Parathyroid adenoma (tissue), 2 donors: ENCODE measurements around the gene FBXO9.

Experiments
- H2AFZ ChIP-seq: fragments of 300-600 bp; sonication (generic); one replicate; pipeline ENCODE4 v1.7.0; 2017; ENCODE audit warnings: antibody characterized with exemption, mild to moderate bottlenecking
- H3K27ac ChIP-seq: fragments of 300-600 bp; sonication (generic); one replicate; pipeline ENCODE4 v1.7.0; 2017
- H3K27me3 ChIP-seq: fragments of 300-600 bp; sonication (generic); one replicate; pipeline ENCODE4 v1.7.0; 2017; ENCODE audit warnings: low read length; ENCODE audit not compliant: control insufficient read depth, insufficient read depth
- H3K36me3 ChIP-seq: fragments of 300-600 bp; sonication (generic); one replicate; pipeline ENCODE4 v1.7.0; 2017; ENCODE audit warnings: low read length; ENCODE audit not compliant: control insufficient read depth, insufficient read depth
- H3K4me1 ChIP-seq: fragments of 300-600 bp; sonication (generic); one replicate; pipeline ENCODE4 v1.7.0; 2017; ENCODE audit warnings: control low read depth
- H3K4me2 ChIP-seq: fragments of 300-600 bp; sonication (generic); one replicate; pipeline ENCODE4 v1.7.0; 2017; ENCODE audit warnings: low read length
- H3K4me3 ChIP-seq: fragments of 300-600 bp; sonication (generic); one replicate; pipeline ENCODE4 v1.7.0; 2017; ENCODE audit warnings: low read depth, low read length
- H3K79me2 ChIP-seq: fragments of 300-600 bp; sonication (generic); one replicate; pipeline ENCODE4 v1.7.0; 2017; ENCODE audit warnings: control low read depth
- H3K9ac ChIP-seq: fragments of 300-600 bp; sonication (generic); one replicate; pipeline ENCODE4 v1.7.0; 2017; ENCODE audit warnings: mild to moderate bottlenecking
- H3K9me3 ChIP-seq: fragments of 300-600 bp; sonication (generic); one replicate; pipeline ENCODE4 v1.7.0; 2017; ENCODE audit warnings: low read length; ENCODE audit not compliant: control insufficient read depth
- TF ChIP-seq, protein P1 (sequence below): fragments of 300-600 bp; sonication (generic); IDR thresholded peaks from one replicate; pipeline ENCODE4 v1.7.0; 2017; ENCODE audit warnings: antibody characterized with exemption, mild to moderate bottlenecking
- donor health status: primary hyperparathyroidism.

The FBXO9 gene

DNA sequence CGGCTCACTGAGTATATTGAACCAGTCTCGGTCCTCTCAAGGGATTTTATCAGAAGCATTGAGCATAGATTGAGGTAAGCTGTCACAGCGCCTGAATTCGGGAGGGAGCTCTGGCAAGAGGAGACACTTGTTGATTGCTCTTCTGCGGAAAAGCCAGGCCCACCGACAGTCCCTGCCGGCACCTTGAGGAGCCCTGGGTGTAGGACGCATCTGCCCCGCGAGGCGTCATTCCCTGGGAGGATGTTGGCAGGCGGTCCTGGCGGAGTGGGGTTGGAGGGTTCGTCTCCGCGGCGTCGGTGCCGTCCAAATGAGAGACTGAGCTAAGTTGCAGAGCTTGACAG is 843 bp downstream of the FBXO9 start:
- Histone ChIP-seq H3K4me2 (peak overlapping the region; percentile 93), H2AFZ (peak overlapping the region; percentile 94), H3K4me3 (peak overlapping the region; percentile 94), H3K27ac (peak overlapping the region; percentile 88), H3K27me3 (no peaks in the 10 kb centered on the region), H3K9me3 (no peaks in the 10 kb centered on the region), H3K79me2 (no peaks in the 10 kb centered on the region), H3K9ac (peak overlapping the region; percentile 91), H3K4me1 (peaks cover 11% of the 10 kb centered on the region), H3K36me3 (no peaks in the 10 kb centered on the region)
- TF ChIP-seq, protein P1, sequence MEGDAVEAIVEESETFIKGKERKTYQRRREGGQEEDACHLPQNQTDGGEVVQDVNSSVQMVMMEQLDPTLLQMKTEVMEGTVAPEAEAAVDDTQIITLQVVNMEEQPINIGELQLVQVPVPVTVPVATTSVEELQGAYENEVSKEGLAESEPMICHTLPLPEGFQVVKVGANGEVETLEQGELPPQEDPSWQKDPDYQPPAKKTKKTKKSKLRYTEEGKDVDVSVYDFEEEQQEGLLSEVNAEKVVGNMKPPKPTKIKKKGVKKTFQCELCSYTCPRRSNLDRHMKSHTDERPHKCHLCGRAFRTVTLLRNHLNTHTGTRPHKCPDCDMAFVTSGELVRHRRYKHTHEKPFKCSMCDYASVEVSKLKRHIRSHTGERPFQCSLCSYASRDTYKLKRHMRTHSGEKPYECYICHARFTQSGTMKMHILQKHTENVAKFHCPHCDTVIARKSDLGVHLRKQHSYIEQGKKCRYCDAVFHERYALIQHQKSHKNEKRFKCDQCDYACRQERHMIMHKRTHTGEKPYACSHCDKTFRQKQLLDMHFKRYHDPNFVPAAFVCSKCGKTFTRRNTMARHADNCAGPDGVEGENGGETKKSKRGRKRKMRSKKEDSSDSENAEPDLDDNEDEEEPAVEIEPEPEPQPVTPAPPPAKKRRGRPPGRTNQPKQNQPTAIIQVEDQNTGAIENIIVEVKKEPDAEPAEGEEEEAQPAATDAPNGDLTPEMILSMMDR: no peak

DNA sequence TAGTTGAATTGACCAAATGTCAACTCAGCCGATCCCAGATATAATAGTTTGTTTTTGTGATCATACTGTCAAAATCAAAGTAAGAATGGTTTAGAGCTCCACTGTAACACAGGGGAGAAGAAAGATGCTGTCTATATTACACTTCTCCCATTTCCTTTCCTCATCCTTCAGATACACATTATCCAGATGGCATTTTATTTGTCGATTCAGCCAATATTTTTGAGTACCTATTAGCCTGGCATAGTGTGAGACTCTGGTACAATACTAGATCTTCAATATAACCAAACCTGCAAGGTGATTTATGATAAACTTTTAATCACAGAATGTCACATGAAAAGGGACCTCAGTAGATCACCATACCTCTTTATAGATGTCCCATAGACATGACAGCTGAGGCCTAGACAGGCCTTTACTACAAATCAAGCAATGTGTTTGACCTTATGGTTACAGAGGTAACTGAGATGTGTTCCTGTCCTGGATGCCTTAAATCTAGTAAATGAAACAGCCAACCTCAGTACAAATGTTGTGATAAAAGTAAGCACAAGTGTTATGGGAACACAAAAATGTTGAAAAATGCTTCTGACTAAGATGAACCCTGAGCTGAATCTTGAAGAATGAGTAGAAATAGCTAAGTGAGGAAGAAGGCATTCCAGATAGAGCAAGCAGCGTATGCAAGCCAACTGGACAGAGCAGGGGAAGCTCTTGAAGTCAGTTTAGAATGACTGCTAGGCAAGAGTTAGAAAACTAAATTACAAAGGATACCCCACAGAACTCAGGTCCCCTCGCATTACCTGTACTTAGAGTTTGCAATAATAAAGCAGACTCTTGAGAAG is 1.9 kb downstream of the FBXO9 start:
- TF ChIP-seq, protein P1: no peak
- Histone ChIP-seq H3K9ac (no peak overlapping the region), H3K4me2 (peak overlapping the region; percentile 93), H3K27ac (no peak overlapping the region), H3K79me2 (peaks cover 4% of the 10 kb centered on the region), H3K4me1 (peaks cover 7% of the 10 kb centered on the region), H3K4me3 (peak overlapping the region; percentile 94), H3K27me3 (no peaks in the 10 kb centered on the region), H3K36me3 (no peaks in the 10 kb centered on the region), H3K9me3 (no peaks in the 10 kb centered on the region), H2AFZ (no peak overlapping the region)

DNA sequence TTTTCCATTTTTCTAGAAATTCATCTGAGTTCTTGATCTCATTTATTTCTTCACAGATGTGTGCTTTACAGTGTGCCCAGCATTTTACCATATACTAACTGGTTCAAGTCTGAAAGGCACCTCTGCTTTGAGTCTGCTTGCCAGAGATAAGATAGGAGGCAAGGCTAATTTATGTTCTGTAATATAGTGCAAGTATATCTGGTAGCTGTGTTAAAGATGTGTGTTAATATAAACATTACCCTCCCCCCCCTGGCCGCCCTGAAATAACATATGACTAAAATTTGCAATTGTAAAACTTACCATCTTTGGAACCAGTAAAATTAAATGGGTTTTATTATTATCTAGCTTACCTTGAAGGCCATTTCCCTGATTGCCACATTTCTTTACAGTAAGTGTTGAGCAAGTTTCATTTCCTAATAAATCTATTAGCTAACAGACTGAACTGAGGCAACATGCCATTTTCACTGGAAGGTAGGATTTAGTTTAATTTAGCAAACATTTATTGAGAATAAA is 2.7 kb downstream of the FBXO9 start:
- H3K36me3 ChIP-seq: no peaks in the 10 kb centered on the region
- H3K9me3 ChIP-seq: no peaks in the 10 kb centered on the region
- H3K27me3 ChIP-seq: no peaks in the 10 kb centered on the region
- H3K9ac ChIP-seq: no peak overlapping the region
- H3K4me3 ChIP-seq: no peak overlapping the region
- H3K4me1 ChIP-seq: peaks cover 4% of the 10 kb centered on the region
- H3K4me2 ChIP-seq: no peak overlapping the region
- TF ChIP-seq, protein P1: no peak
- peaks cover 4% of the 10 kb centered on the region for H3K79me2 ChIP-seq
- H2AFZ ChIP-seq: no peak overlapping the region
- H3K27ac ChIP-seq: no peak overlapping the region

DNA sequence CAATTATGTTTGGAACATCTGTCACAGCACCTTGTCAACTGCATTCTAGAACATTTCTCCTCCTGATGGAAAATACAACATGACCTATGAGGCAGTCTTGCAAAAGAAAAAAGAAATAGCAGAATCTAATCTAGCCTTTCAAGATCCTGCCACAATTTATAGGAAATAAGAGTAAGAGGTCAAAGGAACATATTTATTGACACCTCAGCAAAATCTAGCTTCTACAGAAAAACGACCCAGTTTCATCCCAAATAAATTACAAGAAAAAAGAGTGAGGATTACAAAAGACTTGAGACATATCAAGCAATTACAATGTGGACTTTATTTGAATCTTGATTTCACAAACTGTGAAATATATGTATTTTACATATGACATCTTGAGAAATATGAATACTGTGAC is 4.2 kb downstream of the FBXO9 start:
- Histone ChIP-seq H3K4me2 (no peak overlapping the region), H3K4me3 (no peak overlapping the region), H3K79me2 (peaks cover 4% of the 10 kb centered on the region), H3K27ac (no peak overlapping the region), H3K9me3 (no peaks in the 10 kb centered on the region), H3K27me3 (no peaks in the 10 kb centered on the region), H3K36me3 (no peaks in the 10 kb centered on the region), H3K4me1 (peaks cover 4% of the 10 kb centered on the region), H3K9ac (no peak overlapping the region), H2AFZ (no peak overlapping the region)
- TF ChIP-seq, protein P1: no peak

DNA sequence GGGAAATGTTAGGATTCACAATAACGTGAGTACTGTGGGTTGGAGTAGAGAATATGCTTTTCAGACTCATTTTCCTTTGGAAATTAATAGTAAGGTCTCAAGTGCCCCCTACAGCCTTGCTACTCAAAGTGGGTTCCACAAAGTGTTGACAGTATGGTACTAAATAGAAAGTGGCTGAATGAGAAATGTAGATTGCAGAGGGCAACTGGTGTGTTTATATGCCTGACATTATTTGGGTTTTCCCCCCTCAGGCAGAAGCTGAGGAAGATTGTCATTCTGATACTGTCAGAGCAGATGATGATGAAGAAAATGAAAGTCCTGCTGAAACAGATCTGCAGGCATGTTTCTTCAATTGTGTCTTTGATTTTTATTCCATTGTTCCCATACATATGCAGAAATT is 5.6 kb downstream of the FBXO9 start:
- Histone ChIP-seq H3K4me2 (no peak overlapping the region), H3K4me1 (peaks cover 4% of the 10 kb centered on the region), H3K4me3 (no peak overlapping the region), H3K79me2 (peaks cover 4% of the 10 kb centered on the region), H3K9me3 (no peaks in the 10 kb centered on the region), H3K9ac (no peak overlapping the region), H2AFZ (no peak overlapping the region), H3K27ac (no peak overlapping the region), H3K36me3 (no peaks in the 10 kb centered on the region), H3K27me3 (no peaks in the 10 kb centered on the region)
- TF ChIP-seq, protein P1: no peak
